Measurements from ENCODE around the gene POMP. TPM values are rescaled to one million over a fixed set of nuclear protein-coding genes. Genes with fewer than 3 reads are reported as not detected.

The POMP gene
- total and polyA plus RNA-seq, 2 experiments from 2014 or later, result 16.4 to 208 TPM

GRCh38 chr13:28613562-28613961 lies 45.4 kb upstream of the POMP start:
- Histone ChIP-seq H3K36me3 (no peaks in the 10 kb centered on the region), H3K27me3 (no peaks in the 10 kb centered on the region), H3K4me1 (ENCODE audit: low read depth) (no peaks in the 10 kb centered on the region), H3K4me3 (no peak overlapping the region), H3K27ac (no peak overlapping the region), H3K9me3 (ENCODE audit: low read depth) (no peaks in the 10 kb centered on the region)
- DNase-seq (ENCODE audit: low read depth in 1 of 2, low spot score in 1 of 2), result no peak
- TF ChIP-seq, protein P1, sequence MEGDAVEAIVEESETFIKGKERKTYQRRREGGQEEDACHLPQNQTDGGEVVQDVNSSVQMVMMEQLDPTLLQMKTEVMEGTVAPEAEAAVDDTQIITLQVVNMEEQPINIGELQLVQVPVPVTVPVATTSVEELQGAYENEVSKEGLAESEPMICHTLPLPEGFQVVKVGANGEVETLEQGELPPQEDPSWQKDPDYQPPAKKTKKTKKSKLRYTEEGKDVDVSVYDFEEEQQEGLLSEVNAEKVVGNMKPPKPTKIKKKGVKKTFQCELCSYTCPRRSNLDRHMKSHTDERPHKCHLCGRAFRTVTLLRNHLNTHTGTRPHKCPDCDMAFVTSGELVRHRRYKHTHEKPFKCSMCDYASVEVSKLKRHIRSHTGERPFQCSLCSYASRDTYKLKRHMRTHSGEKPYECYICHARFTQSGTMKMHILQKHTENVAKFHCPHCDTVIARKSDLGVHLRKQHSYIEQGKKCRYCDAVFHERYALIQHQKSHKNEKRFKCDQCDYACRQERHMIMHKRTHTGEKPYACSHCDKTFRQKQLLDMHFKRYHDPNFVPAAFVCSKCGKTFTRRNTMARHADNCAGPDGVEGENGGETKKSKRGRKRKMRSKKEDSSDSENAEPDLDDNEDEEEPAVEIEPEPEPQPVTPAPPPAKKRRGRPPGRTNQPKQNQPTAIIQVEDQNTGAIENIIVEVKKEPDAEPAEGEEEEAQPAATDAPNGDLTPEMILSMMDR (IDR thresholded peaks at IDR 0.05; ENCODE audit: low read depth, low read length), result no peak

GRCh38 chr13:28615916-28616446 lies 42.9 kb upstream of the POMP start:
- TF ChIP-seq, protein P1 (IDR thresholded peaks at IDR 0.05; ENCODE audit: low read depth, low read length), result no peak
- H3K4me3 ChIP-seq, result no peak overlapping the region
- no peak overlapping the region for H3K27ac ChIP-seq
- H3K27me3 ChIP-seq, result no peaks in the 10 kb centered on the region
- no peaks in the 10 kb centered on the region for H3K4me1 ChIP-seq (ENCODE audit: low read depth)
- DNase-seq (ENCODE audit: low read depth in 1 of 2, low spot score in 1 of 2), result no peak
- no peaks in the 10 kb centered on the region for H3K36me3 ChIP-seq
- no peaks in the 10 kb centered on the region for H3K9me3 ChIP-seq (ENCODE audit: low read depth)

DNA sequence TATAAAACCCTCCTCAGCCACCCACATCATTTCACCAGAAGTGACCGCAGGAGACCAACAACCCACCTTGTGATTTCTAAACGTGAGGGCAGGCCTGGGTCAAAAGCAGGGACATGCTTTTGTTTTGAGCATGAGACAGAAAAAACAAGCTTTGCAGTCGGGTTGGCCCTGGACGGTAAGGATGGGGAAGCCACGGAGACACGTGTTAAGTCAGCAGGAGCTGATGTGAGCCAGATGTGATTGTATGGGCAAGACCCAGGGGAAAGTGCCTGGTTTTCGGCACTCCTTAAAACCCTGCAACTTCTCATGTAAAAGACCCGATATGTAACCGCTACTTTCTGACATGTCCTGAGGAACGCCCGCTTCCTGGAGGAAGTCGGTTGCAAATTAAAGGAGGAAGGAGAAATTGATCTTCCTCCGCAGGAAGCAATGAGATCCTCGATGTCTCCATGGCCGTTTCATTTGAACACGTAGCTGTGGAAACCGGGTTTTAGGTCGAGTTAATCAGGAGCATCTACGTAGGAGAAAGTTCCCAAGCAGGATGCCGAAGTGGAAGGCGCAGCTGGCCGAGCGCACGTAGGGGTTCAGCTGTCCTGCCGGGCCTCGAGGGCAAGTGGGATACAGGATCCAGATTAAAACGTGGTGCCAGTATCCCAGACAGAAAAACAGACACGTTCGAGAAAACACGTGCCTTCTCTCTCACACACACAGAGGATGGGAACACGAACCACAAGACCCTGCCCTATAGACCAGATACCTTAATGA lies 40.5 kb upstream of the POMP start:
- no peak for DNase-seq (ENCODE audit: low read depth in 1 of 2, low spot score in 1 of 2)

DNA sequence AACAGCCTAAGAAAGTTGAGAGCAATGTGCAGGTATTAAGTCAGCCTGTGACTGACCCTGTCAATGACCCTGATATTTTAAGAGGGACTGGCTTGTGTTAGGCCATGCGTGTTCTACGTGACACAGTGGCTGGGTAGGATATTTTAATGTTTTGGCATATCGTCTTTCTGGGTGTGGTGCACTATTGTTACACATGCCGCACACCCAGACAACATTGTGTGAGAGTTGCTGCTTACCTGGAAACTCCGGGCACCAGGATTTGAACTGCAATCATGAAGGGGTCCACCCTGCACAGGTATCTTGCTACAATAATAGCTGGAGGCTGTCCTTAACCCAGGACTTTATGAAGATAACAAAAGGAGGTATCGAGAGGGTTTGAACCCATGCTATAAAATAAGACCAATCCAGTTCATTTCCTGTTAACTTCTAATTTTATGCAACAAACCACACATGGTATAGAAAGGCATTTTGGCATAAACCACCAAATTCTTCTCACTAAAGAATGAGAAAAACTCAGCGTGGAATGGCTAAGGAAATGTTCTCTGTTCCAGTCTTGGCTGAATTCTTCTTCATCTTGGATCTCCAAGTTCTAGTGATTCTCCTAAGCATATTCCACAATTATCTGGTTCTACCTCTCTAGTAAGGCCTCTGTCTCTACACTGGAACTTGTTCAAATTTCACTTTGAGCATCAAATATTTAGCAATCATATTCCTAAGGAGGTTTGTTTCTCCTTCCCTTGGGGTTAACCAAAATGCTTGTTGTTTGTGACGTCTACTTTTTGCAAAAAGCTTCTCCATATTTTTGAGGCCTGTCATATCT lies 38.7 kb upstream of the POMP start:
- TF ChIP-seq, protein P1 (IDR thresholded peaks at IDR 0.05; ENCODE audit: low read depth, low read length), result no peak
- no peaks in the 10 kb centered on the region for H3K9me3 ChIP-seq (ENCODE audit: low read depth)
- peak in 1 of 2 donors; percentile 48 for DNase-seq (ENCODE audit: low read depth in 1 of 2, low spot score in 1 of 2)
- H3K4me3 ChIP-seq, result no peak overlapping the region
- H3K4me1 ChIP-seq (ENCODE audit: low read depth), result no peaks in the 10 kb centered on the region
- H3K27ac ChIP-seq, result no peak overlapping the region
- H3K27me3 ChIP-seq, result no peaks in the 10 kb centered on the region
- H3K36me3 ChIP-seq, result no peaks in the 10 kb centered on the region

More for the DNA sequence above, 40.5 kb upstream of the POMP start:
- TF ChIP-seq, protein P1 (IDR thresholded peaks at IDR 0.05; ENCODE audit: low read depth, low read length), result no peak
- Histone ChIP-seq H3K27me3 (no peaks in the 10 kb centered on the region), H3K27ac (no peak overlapping the region), H3K4me3 (no peak overlapping the region), H3K4me1 (ENCODE audit: low read depth) (no peaks in the 10 kb centered on the region), H3K36me3 (no peaks in the 10 kb centered on the region), H3K9me3 (ENCODE audit: low read depth) (no peaks in the 10 kb centered on the region)

GRCh38 chr13:28621449-28621848 lies 37.5 kb upstream of the POMP start:
- peak in 1 of 2 donors; percentile 45 for DNase-seq (ENCODE audit: low read depth in 1 of 2, low spot score in 1 of 2)
- Histone ChIP-seq H3K27ac (no peak overlapping the region), H3K36me3 (no peaks in the 10 kb centered on the region), H3K9me3 (ENCODE audit: low read depth) (no peaks in the 10 kb centered on the region), H3K27me3 (no peaks in the 10 kb centered on the region), H3K4me3 (no peak overlapping the region), H3K4me1 (ENCODE audit: low read depth) (no peaks in the 10 kb centered on the region)
- TF ChIP-seq, protein P1 (IDR thresholded peaks at IDR 0.05; ENCODE audit: low read depth, low read length), result no peak
